GM23338 (cell line): ENCODE measurements around the gene PHC3. TPM values are rescaled to one million over a fixed set of nuclear protein-coding genes. Genes with fewer than 3 reads are reported as not detected.

Experiments
- ATAC-seq: fragments of 200-7000 bp; cut with Tn5 transposase; 3 replicates; pipeline ENCODE4 v1.9.1; 2020
- DNase-seq: peaks from one replicate; pipeline ENCODE4 v3.0.0-alpha.2; 2015; ENCODE audit warnings: low spot score
- H2AFZ ChIP-seq: fragments of 200-600 bp; sonication (generic); 2 replicates; pipeline ENCODE4 v1.8.0; 2016; ENCODE audit warnings: antibody characterized with exemption, mild to moderate bottlenecking, moderate library complexity
- H3F3A ChIP-seq: fragments of 200-600 bp; sonication (generic); replicated peaks from 2 replicates; pipeline ENCODE4 v1.8.0; 2017; ENCODE audit warnings: antibody characterized with exemption, mixed run types, low read depth
- H3K27ac ChIP-seq: fragments of 200-600 bp; sonication (generic); 2 replicates; pipeline ENCODE4 v1.6.1; 2016; ENCODE audit warnings: low read depth
- H3K27me3 ChIP-seq: fragments of 200-600 bp; sonication (generic); 2 replicates; pipeline ENCODE4 v1.8.0; 2016; ENCODE audit warnings: mild to moderate bottlenecking, mixed run types, moderate library complexity; ENCODE audit not compliant: insufficient read depth
- H3K36me3 ChIP-seq: fragments of 200-600 bp; sonication (generic); 2 replicates; pipeline ENCODE4 v1.8.0; 2016; ENCODE audit warnings: mild to moderate bottlenecking; ENCODE audit not compliant: insufficient read depth
- H3K4me1 ChIP-seq: fragments of 200-600 bp; sonication (generic); 2 replicates; pipeline ENCODE4 v1.8.0; 2016; ENCODE audit warnings: mild to moderate bottlenecking, moderate library complexity; ENCODE audit not compliant: insufficient read depth
- H3K4me2 ChIP-seq: fragments of 200-600 bp; sonication (generic); 2 replicates; pipeline ENCODE4 v1.7.1; 2017; ENCODE audit warnings: mixed run types
- H3K4me3 ChIP-seq: fragments of 200-600 bp; sonication (generic); 2 replicates; pipeline ENCODE4 v1.6.1; 2016; ENCODE audit warnings: mixed run types
- H3K79me2 ChIP-seq: fragments of 200-600 bp; sonication (generic); replicated peaks from 2 replicates; pipeline ENCODE4 v1.8.0; 2017; ENCODE audit warnings: mild to moderate bottlenecking; ENCODE audit not compliant: insufficient read depth
- H3K9me2 ChIP-seq: fragments of 200-600 bp; sonication (generic); 2 replicates; pipeline ENCODE4 v1.8.0; 2017; ENCODE audit not compliant: insufficient read depth
- H4K20me1 ChIP-seq: fragments of 200-600 bp; sonication (generic); replicated peaks from 2 replicates; pipeline ENCODE4 v1.8.0; 2017; ENCODE audit warnings: mild to moderate bottlenecking; ENCODE audit not compliant: insufficient read depth
- H3K27ac Mint-ChIP-seq: 2 replicates; pipeline ENCODE4 v1.8.0; 2020; ENCODE audit warnings: inconsistent platforms, mild to moderate bottlenecking, moderate library complexity, mixed read lengths
- H3K27me3 Mint-ChIP-seq: 3 replicates; pipeline ENCODE4 v1.8.0; 2022; ENCODE audit warnings: low read depth, mild to moderate bottlenecking, moderate library complexity, mixed read lengths, inconsistent platforms; ENCODE audit not compliant: insufficient read depth, poor library complexity
- H3K36me3 Mint-ChIP-seq: 3 replicates; pipeline ENCODE4 v1.8.0; 2021; ENCODE audit warnings: low read depth, mild to moderate bottlenecking, inconsistent platforms, moderate library complexity, mixed read lengths
- H3K4me1 Mint-ChIP-seq: 3 replicates; pipeline ENCODE4 v1.8.0; 2020; ENCODE audit warnings: mild to moderate bottlenecking, inconsistent platforms, mixed read lengths
- H3K4me3 Mint-ChIP-seq: 3 replicates; pipeline ENCODE4 v1.8.0; 2021; ENCODE audit warnings: moderate library complexity, mild to moderate bottlenecking, inconsistent platforms, mixed read lengths
- H3K9me3 Mint-ChIP-seq: 3 replicates; pipeline ENCODE4 v1.8.0; 2020; ENCODE audit warnings: moderate library complexity, mild to moderate bottlenecking, inconsistent platforms, mixed read lengths
- CTCF ChIP-seq, 2 experiments: fragments of 200-600 bp in 1 of 2; sonication (generic) in 1 of 2; conservative IDR thresholded peaks; 2 replicates each; pipeline versions ENCODE4 v1.5.1 to v1.6.1; 2016 to 2017; ENCODE audit warnings: antibody characterized with exemption in 2 of 2, low read depth in 2 of 2, mild to moderate bottlenecking in 2 of 2, moderate library complexity in 1 of 2
- ETS1 ChIP-seq: IDR thresholded peaks from 2 replicates; pipeline ENCODE4 v1.6.1; 2016; ENCODE audit warnings: antibody characterized with exemption
- NANOG ChIP-seq: IDR thresholded peaks from 2 replicates; pipeline ENCODE4 v1.6.1; 2016; ENCODE audit warnings: antibody characterized with exemption, borderline replicate concordance
- STAT1 ChIP-seq: IDR thresholded peaks from one replicate; pipeline ENCODE4 v1.6.1; 2016; ENCODE audit warnings: antibody characterized with exemption; ENCODE audit not compliant: unreplicated experiment
- ZNF114 ChIP-seq: fragments of 250-450 bp; sonication (Bioruptor Pico); IDR thresholded peaks from 2 replicates; pipeline ENCODE4 v1.5.0; 2020; ENCODE audit warnings: mild to moderate bottlenecking, moderate library complexity
- ZNF462 ChIP-seq: fragments of 250-450 bp; sonication (Bioruptor Pico); IDR thresholded peaks from 2 replicates; pipeline ENCODE4 v1.5.0; 2020; ENCODE audit warnings: mild to moderate bottlenecking, moderate library complexity
- polyA plus RNA-seq: library from polyadenylated mRNA; unstranded; fragments of >200 nt; fragmentation: Nextera tagmentation; extraction: Ambion mirVana; gene quantifications from 2 replicates; pipeline ENCODE4 v1.2.1, GENCODE V29; 2016
- total RNA-seq: library from RNA; depleted of rRNA; stranded (reverse); fragments of >200 nt; shearing (Covaris generic); gene quantifications from 2 replicates; pipeline ENCODE4 v1.2.3, GENCODE V29; 2014

PHC3 gene
- total and polyA plus RNA-seq, 2 experiments from 2014 or later = 23.9 to 83.5 TPM

- no peak for TF ChIP-seq ZNF462
- no peak for TF ChIP-seq ETS1
- TF ChIP-seq STAT1 = no peak
- no peak for TF ChIP-seq ZNF114
Measured at GRCh38 chr3:170089862-170090600, 91.5 kb downstream of the PHC3 start (continued).

- H3K36me3 Mint-ChIP-seq = peaks cover 12% of the 10 kb centered on the region; the same call in 2 of the 3 replicates
- H3K9me2 ChIP-seq = no peaks in the 10 kb centered on the region
- no peaks in the 10 kb centered on the region for H3K9me3 Mint-ChIP-seq
- ATAC-seq (no peak), DNase-seq (no peak)
- H3K4me3 Mint-ChIP-seq = no peak overlapping the region
- peaks cover 3% of the 10 kb centered on the region; the same call in 1 of the 2 replicates for H3K36me3 ChIP-seq
- 0 out of 2 replicates have a peak, but pooled peaks cover 5% of the 10 kb centered on the region for H4K20me1 ChIP-seq
- no peaks in the 10 kb centered on the region for H3K4me1 ChIP-seq
- no peak overlapping the region for H3K27ac Mint-ChIP-seq
- no peaks in the 10 kb centered on the region for H3K4me1 Mint-ChIP-seq
- H3K4me3 ChIP-seq = no peak overlapping the region
- H3K27me3 Mint-ChIP-seq = no peaks in the 10 kb centered on the region
- no peaks in the 10 kb centered on the region for H3F3A ChIP-seq
- H3K4me2 ChIP-seq = no peak overlapping the region
- no peak overlapping the region for H3K27ac ChIP-seq
- no peaks in the 10 kb centered on the region for H3K27me3 ChIP-seq
- no peaks in the 10 kb centered on the region for H3K79me2 ChIP-seq
- no peak overlapping the region for H2AFZ ChIP-seq
- no peak for TF ChIP-seq NANOG
- TF ChIP-seq ZNF114 = no peak
- TF ChIP-seq STAT1 = no peak
- TF ChIP-seq CTCF (conservative IDR thresholded peaks at IDR 0.05; ENCODE audit: low read depth in 2 of 2) = no peak
- no peak for TF ChIP-seq ETS1
Measured at GRCh38 chr3:170085396-170085795, 96.1 kb downstream of the PHC3 start.
